ENCODE data around the gene SMNDC1. TPM values are rescaled to one million over a fixed set of nuclear protein-coding genes. Genes with fewer than 3 reads are reported as not detected.
A peak's percentile ranks its signal among the peaks of the same experiment; 100 is the strongest.

The SMNDC1 gene
- polyA plus RNA-seq, 4 donors, result 48.1 to 57.5 (median 56.0) TPM

- DNase-seq (ENCODE audit: low read depth in 4 of 4, low spot score in 3 of 4), result no peak
Observed at GRCh38 chr10:110330675-110331074, 26.0 kb upstream of the SMNDC1 start.

GRCh38 chr10:110327262-110327914 lies 22.7 kb upstream of the SMNDC1 start:
- DNase-seq (ENCODE audit: low read depth in 4 of 4, low spot score in 3 of 4), result no peak

GRCh38 chr10:110326351-110327032 lies 21.8 kb upstream of the SMNDC1 start:
- DNase-seq (ENCODE audit: low read depth in 4 of 4, low spot score in 3 of 4), result no peak

- DNase-seq (ENCODE audit: low read depth in 4 of 4, low spot score in 3 of 4), result no peak
Observed at GRCh38 chr10:110324805-110325280, 20.1 kb upstream of the SMNDC1 start.

- no peak for DNase-seq (ENCODE audit: low read depth in 4 of 4, low spot score in 3 of 4)
Observed at GRCh38 chr10:110324201-110324804, 19.6 kb upstream of the SMNDC1 start.

- DNase-seq (ENCODE audit: low read depth in 4 of 4, low spot score in 3 of 4), result no peak
Observed at GRCh38 chr10:110323503-110323902, 18.8 kb upstream of the SMNDC1 start.

- no peak for DNase-seq (ENCODE audit: low read depth in 4 of 4, low spot score in 3 of 4)
Observed at GRCh38 chr10:110321869-110322620, 17.3 kb upstream of the SMNDC1 start.

GRCh38 chr10:110317866-110318850 lies 13.4 kb upstream of the SMNDC1 start:
- DNase-seq (ENCODE audit: low read depth in 4 of 4, low spot score in 3 of 4), result no peak

GRCh38 chr10:110313674-110314073 lies 9.0 kb upstream of the SMNDC1 start:
- no peak for DNase-seq (ENCODE audit: low read depth in 4 of 4, low spot score in 3 of 4)

- no peak for DNase-seq (ENCODE audit: low read depth in 4 of 4, low spot score in 3 of 4)
Observed at GRCh38 chr10:110312206-110312605, 7.5 kb upstream of the SMNDC1 start.

GRCh38 chr10:110311357-110311949 lies 6.7 kb upstream of the SMNDC1 start:
- peak in 3 of 4 donors; percentile 44 to 49 (median 45) for DNase-seq (ENCODE audit: low read depth in 4 of 4, low spot score in 3 of 4)

- DNase-seq (ENCODE audit: low read depth in 4 of 4, low spot score in 3 of 4), result no peak
Observed at GRCh38 chr10:110310741-110311140, 6.0 kb upstream of the SMNDC1 start.

- no peak for DNase-seq (ENCODE audit: low read depth in 4 of 4, low spot score in 3 of 4)
Observed at GRCh38 chr10:110307805-110308204, 3.1 kb upstream of the SMNDC1 start.

- no peak for DNase-seq (ENCODE audit: low read depth in 4 of 4, low spot score in 3 of 4)
Observed at GRCh38 chr10:110306452-110306768, 1.7 kb upstream of the SMNDC1 start.

GRCh38 chr10:110305767-110306451 lies 1.2 kb upstream of the SMNDC1 start:
- DNase-seq (ENCODE audit: low read depth in 4 of 4, low spot score in 3 of 4), result peak; percentile 23 to 48 (median 38)

GRCh38 chr10:110304394-110304779 lies 333 bp downstream of the SMNDC1 start:
- DNase-seq (ENCODE audit: low read depth in 4 of 4, low spot score in 3 of 4), result peak; percentile 10 to 21 (median 16)

GRCh38 chr10:110303681-110304080 lies 1.0 kb downstream of the SMNDC1 start:
- no peak for DNase-seq (ENCODE audit: low read depth in 4 of 4, low spot score in 3 of 4)

- DNase-seq (ENCODE audit: low read depth in 4 of 4, low spot score in 3 of 4), result no peak
Observed at GRCh38 chr10:110300486-110300986, 4.2 kb downstream of the SMNDC1 start.

- DNase-seq (ENCODE audit: low read depth in 4 of 4, low spot score in 3 of 4), result no peak
Observed at GRCh38 chr10:110296966-110297365, 7.8 kb downstream of the SMNDC1 start.
